HL-60 (cell line): ENCODE results near the gene MPO.

ENCODE experiments used
- CTCF ChIP-seq: IDR thresholded peaks from one replicate; pipeline ENCODE4 v1.5.1; 2011; ENCODE audit warnings: low read length, control low read depth, inconsistent platforms; ENCODE audit not compliant: insufficient read depth
- POLR2AphosphoS5 ChIP-seq: IDR thresholded peaks from 2 replicates; pipeline ENCODE4 v1.6.1; 2012; ENCODE audit warnings: low read depth

GRCh38 chr17:58275417-58275816, 5.3 kb downstream of the MPO start:
- TF ChIP-seq POLR2AphosphoS5 (peak; percentile 91; the same call in 1 of the 2 replicates), CTCF (no peak)
